Hepatocyte (in vitro differentiated cells): ENCODE data around the gene PCDH9. TPM values are rescaled to one million over a fixed set of nuclear protein-coding genes. Genes with fewer than 3 reads are reported as not detected.

Experiments
- DNase-seq: peaks from one replicate; pipeline ENCODE4 v3.0.0-alpha.2; 2016; ENCODE audit warnings: low spot score
- H2AFZ ChIP-seq: fragments of 200-600 bp; sonication (generic); 2 replicates; pipeline ENCODE4 v1.6.0; 2016; ENCODE audit warnings: antibody characterized with exemption, mild to moderate bottlenecking
- H3K27ac ChIP-seq: fragments of 200-600 bp; sonication (generic); 2 replicates; pipeline ENCODE4 v1.5.1; 2016; ENCODE audit warnings: mild to moderate bottlenecking
- H3K27me3 ChIP-seq: fragments of 200-600 bp; sonication (generic); 2 replicates; pipeline ENCODE4 v1.6.1; 2016
- H3K36me3 ChIP-seq: fragments of 200-600 bp; sonication (generic); replicated peaks from 2 replicates; pipeline ENCODE4 v1.5.1; 2016; ENCODE audit warnings: low read depth; ENCODE audit not compliant: insufficient read depth
- H3K4me1 ChIP-seq: fragments of 200-600 bp; sonication (generic); 2 replicates; pipeline ENCODE4 v1.5.1; 2016; ENCODE audit warnings: mild to moderate bottlenecking, moderate library complexity; ENCODE audit not compliant: insufficient read depth
- H3K4me2 ChIP-seq: fragments of 200-600 bp; sonication (generic); 2 replicates; pipeline ENCODE4 v1.6.0; 2016
- H3K4me3 ChIP-seq: fragments of 200-600 bp; sonication (generic); 2 replicates; pipeline ENCODE4 v1.5.1; 2016; ENCODE audit warnings: mild to moderate bottlenecking
- H3K79me2 ChIP-seq: fragments of 200-600 bp; sonication (generic); 2 replicates; pipeline ENCODE4 v1.6.0; 2017; ENCODE audit warnings: mild to moderate bottlenecking
- H3K9me2 ChIP-seq: fragments of 200-600 bp; sonication (generic); replicated peaks from 2 replicates; pipeline ENCODE4 v1.6.0; 2017; ENCODE audit warnings: mild to moderate bottlenecking; ENCODE audit not compliant: insufficient read depth
- H3K9me3 ChIP-seq: fragments of 200-600 bp; sonication (generic); 2 replicates; pipeline ENCODE4 v1.5.1; 2016; ENCODE audit warnings: low read depth, mild to moderate bottlenecking
- H4K20me1 ChIP-seq: fragments of 200-600 bp; sonication (generic); 2 replicates; pipeline ENCODE4 v1.6.0; 2016; ENCODE audit warnings: mild to moderate bottlenecking; ENCODE audit not compliant: insufficient read depth, poor library complexity, severe bottlenecking
- CTCF ChIP-seq: fragments of 200-600 bp; sonication (generic); IDR thresholded peaks from 2 replicates; pipeline ENCODE4 v1.5.1; 2016; ENCODE audit warnings: antibody characterized with exemption, mild to moderate bottlenecking; ENCODE audit not compliant: poor library complexity
- EZH2 ChIP-seq: fragments of 200-600 bp; sonication (generic); IDR thresholded peaks from 2 replicates; pipeline ENCODE4 v1.6.1; 2016; ENCODE audit warnings: antibody characterized with exemption, mild to moderate bottlenecking, borderline replicate concordance
- EZH2phosphoT487 ChIP-seq: fragments of 200-600 bp; sonication (generic); IDR thresholded peaks from one replicate; pipeline ENCODE4 v1.6.1; 2018; ENCODE audit warnings: antibody characterized with exemption, mild to moderate bottlenecking, low read depth, moderate library complexity; ENCODE audit not compliant: unreplicated experiment, severe bottlenecking
- WGBS: methylation state at CpG from one replicate; pipeline ENCODE4 v1.1.6; 2016; ENCODE audit warnings: low lambda C conversion rate; ENCODE audit errors: missing lambda C conversion rate; 5-methylcytosine and 5-hydroxymethylcytosine counted together
- polyA plus RNA-seq: library from polyadenylated mRNA; unstranded; fragments of >200 nt; fragmentation: Nextera tagmentation; extraction: Ambion mirVana; gene quantifications from 2 replicates; pipeline ENCODE4 v1.2.1, GENCODE V29; 2016
- total RNA-seq: library from RNA; depleted of rRNA; stranded (reverse); fragments of >200 nt; gene quantifications from 2 replicates; pipeline ENCODE4 v1.2.3, GENCODE V29; 2014

The PCDH9 gene
- total and polyA plus RNA-seq, 2 experiments from 2014 or later: 6.9 to 15.0 TPM

- Histone ChIP-seq H3K36me3 (no peaks in the 10 kb centered on the region), H4K20me1 (no peaks in the 10 kb centered on the region), H3K9me3 (no peaks in the 10 kb centered on the region), H2AFZ (no peak overlapping the region), H3K4me3 (no peak overlapping the region), H3K4me1 (no peaks in the 10 kb centered on the region), H3K9me2 (no peaks in the 10 kb centered on the region), H3K79me2 (no peaks in the 10 kb centered on the region), H3K4me2 (no peak overlapping the region), H3K27ac (peak overlapping the region; percentile 35), H3K27me3 (no peaks in the 10 kb centered on the region)
- WGBS: 68% methylated on average over 4 of the region's 4 CpGs
- TF ChIP-seq EZH2phosphoT487: no peak
- TF ChIP-seq CTCF: no peak
- TF ChIP-seq EZH2: no peak
- DNase-seq: no peak
These were observed 882.5 kb downstream of the PCDH9 start for GRCh38 chr13:66347486-66348117.

- 84% methylated on average over 8 of the region's 8 CpGs for WGBS
- H3K27ac ChIP-seq: no peak overlapping the region
- H3K4me1 ChIP-seq: no peaks in the 10 kb centered on the region
These were observed 884.2 kb downstream of the PCDH9 start for GRCh38 chr13:66345971-66346370.

GRCh38 chr13:66345518-66345810, 884.7 kb downstream of the PCDH9 start:
- Histone ChIP-seq H3K9me2 (no peaks in the 10 kb centered on the region), H3K4me3 (no peak overlapping the region), H3K79me2 (no peaks in the 10 kb centered on the region), H2AFZ (no peak overlapping the region), H3K27me3 (no peaks in the 10 kb centered on the region), H3K36me3 (no peaks in the 10 kb centered on the region), H3K27ac (no peak overlapping the region), H3K4me2 (no peak overlapping the region), H3K4me1 (no peaks in the 10 kb centered on the region), H4K20me1 (no peaks in the 10 kb centered on the region), H3K9me3 (no peaks in the 10 kb centered on the region)
- WGBS: 88% methylated on average over 6 of the region's 6 CpGs
- no peak for DNase-seq
- TF ChIP-seq EZH2phosphoT487 (no peak), CTCF (no peak), EZH2 (no peak)

More at GRCh38 chr13:66345971-66346370, 884.2 kb downstream of the PCDH9 start:
- Histone ChIP-seq H3K9me2 (no peaks in the 10 kb centered on the region), H3K4me2 (no peak overlapping the region), H3K27me3 (no peaks in the 10 kb centered on the region), H3K4me3 (no peak overlapping the region), H3K36me3 (no peaks in the 10 kb centered on the region), H3K79me2 (no peaks in the 10 kb centered on the region), H2AFZ (no peak overlapping the region), H4K20me1 (no peaks in the 10 kb centered on the region), H3K9me3 (no peaks in the 10 kb centered on the region)
- no peak for DNase-seq
- no peak for TF ChIP-seq EZH2phosphoT487
- no peak for TF ChIP-seq EZH2
- no peak for TF ChIP-seq CTCF
